A549 (cell line): ENCODE results near the gene TRIM24. TPM values are rescaled to one million over a fixed set of nuclear protein-coding genes. Genes with fewer than 3 reads are reported as not detected.

Source experiments
- ATAC-seq, 2 experiments: fragments of 200-7000 bp in 1 of 2; fragments of >200 bp in 1 of 2; cut with Nextera tagmentation in 1 of 2; cut with Tn5 transposase in 1 of 2; 3 replicates each; pipeline versions ENCODE4 v1.8.0 to v1.9.1; 2018 to 2020; ENCODE audit warnings: mild to moderate bottlenecking in 1 of 2, moderate library complexity in 1 of 2
- CTCF ChIA-PET: fragments of 300-600 bp; sonication (Branson Sonifier 250); formaldehyde crosslinking; extraction: SDS; loops from one replicate; lab custom pipeline; 2021; ENCODE audit warnings: antibody characterized with exemption, inconsistent platforms; lab: Yijun Ruan, JAX
- POLR2A ChIA-PET: fragments of 350-600 bp; formaldehyde crosslinking; extraction: SDS; loops from one replicate; lab custom pipeline; 2021; ENCODE audit warnings: antibody characterized with exemption, inconsistent platforms; lab: Yijun Ruan, JAX
- DNase-seq, 2 experiments: peaks; one replicate each; pipeline versions ENCODE4 v3.0.0 to v3.0.0-alpha.2; 2011 to 2016; ENCODE audit warnings: low read depth in 1 of 2, low spot score in 1 of 2
- FAIRE-seq: peaks from 2 replicates; lab custom pipeline; 2011; peaks lifted over from hg19 to GRCh38; lab: Jason Lieb, UNC
- H3K27ac ChIP-seq, 2 experiments: fragments of >200 bp; sonication (Bioruptor Twin); formaldehyde crosslinking; 3 replicates each; pipeline ENCODE4 v1.5.1; 2016 to 2017
- H3K4me1 ChIP-seq: fragments of >200 bp; sonication (Bioruptor Twin); formaldehyde crosslinking; 3 replicates; pipeline ENCODE4 v1.6.1; 2016
- H3K4me2 ChIP-seq: fragments of >200 bp; sonication (Bioruptor Twin); formaldehyde crosslinking; 3 replicates; pipeline ENCODE4 v1.6.1; 2016
- H3K4me3 ChIP-seq: fragments of >200 bp; sonication (Bioruptor Twin); formaldehyde crosslinking; 3 replicates; pipeline ENCODE4 v1.5.1; 2016
- H3K9me3 ChIP-seq: fragments of >200 bp; sonication (Bioruptor Twin); formaldehyde crosslinking; 3 replicates; pipeline ENCODE4 v1.6.1; 2016
- BHLHE40 ChIP-seq: IDR thresholded peaks from 2 replicates; pipeline ENCODE4 v1.6.1; 2012; ENCODE audit warnings: low read depth, low read length, inconsistent platforms
- CBX8 ChIP-seq: fragments of 200-600 bp; sonication (generic); IDR thresholded peaks from 2 replicates; pipeline ENCODE4 v1.6.1; 2016
- CHD2 ChIP-seq: fragments of 150-350 bp; IDR thresholded peaks from 2 replicates; pipeline ENCODE4 v1.6.1; 2014; ENCODE audit warnings: low read length; ENCODE audit not compliant: partially characterized antibody
- EHF ChIP-seq: fragments of 250-450 bp; sonication (Bioruptor Pico); IDR thresholded peaks from 2 replicates; pipeline ENCODE4 v1.5.0; 2020; ENCODE audit warnings: mild to moderate bottlenecking
- GATA3 ChIP-seq: IDR thresholded peaks from 2 replicates; pipeline ENCODE4 v1.6.1; 2012; ENCODE audit warnings: borderline replicate concordance
- HDAC2 ChIP-seq: fragments of 200-600 bp; sonication (generic); IDR thresholded peaks from 2 replicates; pipeline ENCODE4 v1.6.1; 2016
- RNF2 ChIP-seq: fragments of 200-600 bp; sonication (generic); IDR thresholded peaks from 2 replicates; pipeline ENCODE4 v1.6.1; 2016; ENCODE audit warnings: low read depth, mild to moderate bottlenecking, antibody characterized with exemption, moderate library complexity, borderline replicate concordance
- SMC3 ChIP-seq: fragments of >200 bp; sonication (Bioruptor Twin); formaldehyde crosslinking; IDR thresholded peaks from 3 replicates; pipeline ENCODE4 v1.6.1; 2018; ENCODE audit warnings: inconsistent platforms
- ZSCAN20 ChIP-seq: fragments of 250-450 bp; sonication (Bioruptor Pico); IDR thresholded peaks from 2 replicates; pipeline ENCODE4 v1.8.0; 2022; ENCODE audit warnings: mild to moderate bottlenecking, moderate library complexity
- WGBS: methylation state at CpG from one replicate; pipeline ENCODE4 v1.1.6; 2017; ENCODE audit errors: missing lambda C conversion rate; 5-methylcytosine and 5-hydroxymethylcytosine counted together
- polyA plus RNA-seq, 4 experiments: library from polyadenylated mRNA; depleted of rRNA in 3 of 4; stranded (reverse); fragments of >200 nt; fragmentation: RNase III in 1 of 4; extraction: RNeasy Plus Mini Kit Qiagen cat#74134 plus additional on column Dnase treatment in 1 of 4; gene quantifications; 2 replicates in 3 of 4; 3 replicates in 1 of 4; pipeline ENCODE4 v1.2.3, GENCODE V29; 2011 to 2017
- TF ChIP-seq, protein P1 (sequence below): fragments of >200 bp; sonication (Bioruptor Twin); formaldehyde crosslinking; IDR thresholded peaks from 3 replicates; pipeline ENCODE4 v1.5.1; 2016
- TF ChIP-seq, protein P2 (sequence below): fragments of 450-650 bp; IDR thresholded peaks from 2 replicates; pipeline ENCODE4 v1.6.1; 2014; ENCODE audit warnings: antibody characterized with exemption
- TF ChIP-seq, protein P3 (sequence below): IDR thresholded peaks from 2 replicates; pipeline ENCODE4 v1.6.1; 2012
- TF ChIP-seq, protein P4 (sequence below): fragments of 150-350 bp; IDR thresholded peaks from 2 replicates; pipeline ENCODE4 v1.6.1; 2014; ENCODE audit warnings: low read depth, mild to moderate bottlenecking, low read length
- TF ChIP-seq, protein P5 (sequence below): fragments of >200 bp; sonication (Bioruptor Twin); formaldehyde crosslinking; IDR thresholded peaks from 3 replicates; pipeline ENCODE4 v1.6.1; 2016

The TRIM24 gene
- polyA plus RNA-seq, 2 of the 4 experiments (the other 2 are of a cell fraction): 8.3 to 11.6 TPM

DNA sequence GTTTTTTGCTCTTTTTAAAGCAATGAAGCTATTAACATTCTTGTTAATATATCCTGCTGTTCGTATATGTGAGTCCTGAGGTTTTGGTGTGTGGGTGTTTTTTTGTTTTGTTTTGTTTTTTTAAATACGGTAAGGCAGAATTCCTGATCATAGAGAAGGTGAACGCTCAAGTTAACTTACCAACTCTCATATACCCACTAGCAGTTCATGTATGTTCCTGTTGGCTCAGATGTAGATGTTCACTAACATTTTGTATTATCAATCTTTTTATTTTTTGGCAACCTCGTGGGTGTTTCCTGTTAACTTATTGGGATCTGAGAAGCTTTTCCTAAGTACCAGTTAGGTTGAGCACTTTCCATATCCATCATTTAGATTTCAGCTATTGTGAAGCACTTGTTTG is 20.5 kb downstream of the TRIM24 start:
- TF ChIP-seq GATA3 (no peak), CBX8 (no peak), BHLHE40 (no peak)
- TF ChIP-seq, protein P1, sequence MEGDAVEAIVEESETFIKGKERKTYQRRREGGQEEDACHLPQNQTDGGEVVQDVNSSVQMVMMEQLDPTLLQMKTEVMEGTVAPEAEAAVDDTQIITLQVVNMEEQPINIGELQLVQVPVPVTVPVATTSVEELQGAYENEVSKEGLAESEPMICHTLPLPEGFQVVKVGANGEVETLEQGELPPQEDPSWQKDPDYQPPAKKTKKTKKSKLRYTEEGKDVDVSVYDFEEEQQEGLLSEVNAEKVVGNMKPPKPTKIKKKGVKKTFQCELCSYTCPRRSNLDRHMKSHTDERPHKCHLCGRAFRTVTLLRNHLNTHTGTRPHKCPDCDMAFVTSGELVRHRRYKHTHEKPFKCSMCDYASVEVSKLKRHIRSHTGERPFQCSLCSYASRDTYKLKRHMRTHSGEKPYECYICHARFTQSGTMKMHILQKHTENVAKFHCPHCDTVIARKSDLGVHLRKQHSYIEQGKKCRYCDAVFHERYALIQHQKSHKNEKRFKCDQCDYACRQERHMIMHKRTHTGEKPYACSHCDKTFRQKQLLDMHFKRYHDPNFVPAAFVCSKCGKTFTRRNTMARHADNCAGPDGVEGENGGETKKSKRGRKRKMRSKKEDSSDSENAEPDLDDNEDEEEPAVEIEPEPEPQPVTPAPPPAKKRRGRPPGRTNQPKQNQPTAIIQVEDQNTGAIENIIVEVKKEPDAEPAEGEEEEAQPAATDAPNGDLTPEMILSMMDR: no peak
- TF ChIP-seq, protein P2, sequence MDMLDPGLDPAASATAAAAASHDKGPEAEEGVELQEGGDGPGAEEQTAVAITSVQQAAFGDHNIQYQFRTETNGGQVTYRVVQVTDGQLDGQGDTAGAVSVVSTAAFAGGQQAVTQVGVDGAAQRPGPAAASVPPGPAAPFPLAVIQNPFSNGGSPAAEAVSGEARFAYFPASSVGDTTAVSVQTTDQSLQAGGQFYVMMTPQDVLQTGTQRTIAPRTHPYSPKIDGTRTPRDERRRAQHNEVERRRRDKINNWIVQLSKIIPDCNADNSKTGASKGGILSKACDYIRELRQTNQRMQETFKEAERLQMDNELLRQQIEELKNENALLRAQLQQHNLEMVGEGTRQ: no peak
- Histone ChIP-seq H3K4me1 (peaks cover 20% of the 10 kb centered on the region; the same call in 2 of the 3 replicates), H3K9me3 (no peaks in the 10 kb centered on the region), H3K27ac (no peak overlapping the region), H3K4me3 (no peak overlapping the region), H3K4me2 (no peak overlapping the region)
- DNase-seq: no peak
- ATAC-seq: no peak
- WGBS: 79% methylated on average over 4 of the region's 4 CpGs
- no peak for FAIRE-seq
- ChIA-PET CTCF (interaction anchor here (1.5 kb wide), 1 partner anchor 28 kb away, joined by 3 read pairs; no protein-coding TSS in a partner anchor), POLR2A (no interaction called here)

DNA sequence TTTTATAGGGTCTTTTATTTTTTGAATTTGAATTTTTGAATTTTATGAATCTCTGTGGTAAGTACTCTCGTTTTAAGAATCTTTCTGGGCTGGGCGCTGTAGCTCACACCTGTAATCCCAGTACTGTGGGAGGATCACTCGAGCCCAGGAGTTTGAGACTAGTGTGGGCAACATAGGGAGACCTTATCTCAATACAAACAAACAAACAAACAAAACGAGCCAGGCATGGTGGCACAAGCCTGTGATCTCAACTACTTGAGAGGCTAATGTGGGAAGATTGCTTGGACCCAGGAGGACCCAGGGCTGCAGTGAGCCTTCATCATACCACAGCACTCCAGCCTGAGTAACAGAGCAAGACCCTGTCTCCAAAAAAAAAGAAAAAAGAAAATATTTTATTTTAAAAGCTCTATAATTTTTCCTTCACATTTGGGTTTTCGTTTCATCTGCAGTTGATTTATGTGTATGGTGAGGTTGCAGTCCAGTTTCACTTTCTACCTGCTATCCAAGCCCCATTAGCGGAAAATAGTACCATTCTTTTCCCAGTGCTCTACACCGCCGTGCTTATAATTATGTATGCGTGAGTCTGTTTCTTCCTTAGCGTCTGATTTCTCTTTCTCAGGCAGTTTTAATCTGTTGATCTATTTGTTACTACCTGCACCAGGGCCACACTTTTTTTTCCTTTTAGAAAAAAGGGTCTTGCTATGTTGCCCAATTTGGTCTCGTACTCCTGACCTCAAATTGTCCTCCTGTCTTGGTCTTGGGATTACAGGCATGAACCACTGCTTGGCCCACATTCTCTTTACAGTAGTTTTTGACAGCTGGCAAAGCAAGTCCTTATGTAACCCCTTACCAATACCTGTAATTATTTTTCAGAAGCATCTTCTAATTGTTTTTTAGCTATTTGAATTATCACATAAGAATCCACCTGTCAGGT is 21.7 kb downstream of the TRIM24 start:
- peaks cover 17% of the 10 kb centered on the region; the same call in 2 of the 3 replicates for H3K4me1 ChIP-seq
- H3K4me2 ChIP-seq: no peak overlapping the region
- POLR2A ChIA-PET: no interaction called here
- no peak overlapping the region for H3K4me3 ChIP-seq
- CTCF ChIA-PET: interaction anchor here (1.0 to 2.5 kb wide), 4 partner anchors 9 to 514 kb away, joined by 3 to 5 read pairs (median 4); no protein-coding TSS in a partner anchor
- no peaks in the 10 kb centered on the region for H3K9me3 ChIP-seq
- 86% methylated on average over 11 of the region's 11 CpGs for WGBS
- no peak for ATAC-seq
- no peak overlapping the region for H3K27ac ChIP-seq
- TF ChIP-seq RNF2 (no peak), HDAC2 (no peak), SMC3 (no peak), ZSCAN20 (no peak), EHF (CRISPR knock-in tag) (no peak), CHD2 (no peak)
- TF ChIP-seq, protein P3, sequence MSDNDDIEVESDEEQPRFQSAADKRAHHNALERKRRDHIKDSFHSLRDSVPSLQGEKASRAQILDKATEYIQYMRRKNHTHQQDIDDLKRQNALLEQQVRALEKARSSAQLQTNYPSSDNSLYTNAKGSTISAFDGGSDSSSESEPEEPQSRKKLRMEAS: no peak
- TF ChIP-seq, protein P1: no peak
- TF ChIP-seq, protein P4, sequence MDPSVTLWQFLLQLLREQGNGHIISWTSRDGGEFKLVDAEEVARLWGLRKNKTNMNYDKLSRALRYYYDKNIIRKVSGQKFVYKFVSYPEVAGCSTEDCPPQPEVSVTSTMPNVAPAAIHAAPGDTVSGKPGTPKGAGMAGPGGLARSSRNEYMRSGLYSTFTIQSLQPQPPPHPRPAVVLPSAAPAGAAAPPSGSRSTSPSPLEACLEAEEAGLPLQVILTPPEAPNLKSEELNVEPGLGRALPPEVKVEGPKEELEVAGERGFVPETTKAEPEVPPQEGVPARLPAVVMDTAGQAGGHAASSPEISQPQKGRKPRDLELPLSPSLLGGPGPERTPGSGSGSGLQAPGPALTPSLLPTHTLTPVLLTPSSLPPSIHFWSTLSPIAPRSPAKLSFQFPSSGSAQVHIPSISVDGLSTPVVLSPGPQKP: no peak
- TF ChIP-seq, protein P5, sequence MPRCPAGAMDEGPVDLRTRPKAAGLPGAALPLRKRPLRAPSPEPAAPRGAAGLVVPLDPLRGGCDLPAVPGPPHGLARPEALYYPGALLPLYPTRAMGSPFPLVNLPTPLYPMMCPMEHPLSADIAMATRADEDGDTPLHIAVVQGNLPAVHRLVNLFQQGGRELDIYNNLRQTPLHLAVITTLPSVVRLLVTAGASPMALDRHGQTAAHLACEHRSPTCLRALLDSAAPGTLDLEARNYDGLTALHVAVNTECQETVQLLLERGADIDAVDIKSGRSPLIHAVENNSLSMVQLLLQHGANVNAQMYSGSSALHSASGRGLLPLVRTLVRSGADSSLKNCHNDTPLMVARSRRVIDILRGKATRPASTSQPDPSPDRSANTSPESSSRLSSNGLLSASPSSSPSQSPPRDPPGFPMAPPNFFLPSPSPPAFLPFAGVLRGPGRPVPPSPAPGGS: no peak
- DNase-seq: no peak
- FAIRE-seq: no peak
